Measurements from ENCODE around the gene TEKT2. TPM values are rescaled to one million over a fixed set of nuclear protein-coding genes. Genes with fewer than 3 reads are reported as not detected.
A peak's percentile ranks its signal among the peaks of the same experiment; 100 is the strongest.

The TEKT2 gene
- total and polyA plus RNA-seq, 2 donors (not counting 1 experiment from before 2014, with no cell fraction given): 0.09 to 0.50 TPM

GRCh38 chr1:36089393-36090121 is 5.7 kb downstream of the TEKT2 start:
- Histone ChIP-seq H3K4me1 (ENCODE audit: control insufficient read depth, extremely low read depth, insufficient read depth, low read length) (peaks cover 10% of the 10 kb centered on the region), H3K36me3 (ENCODE audit: control insufficient read depth, insufficient read depth, low read length) (peaks cover 27% of the 10 kb centered on the region), H3K4me3 (replicated peaks in 1 of 4; ENCODE audit: control extremely low read depth in 1 of 4, insufficient read depth in 1 of 4, low read depth in 3 of 4, low read length in 4 of 4) (peak overlapping the region; percentile 83 to 98 (median 90)), H3K79me2 (ENCODE audit: control insufficient read depth, insufficient read depth, low read length) (peaks cover 26% of the 10 kb centered on the region), H3K9ac (ENCODE audit: insufficient read depth, low read length) (peak overlapping the region; percentile 73), H3K9me3 (ENCODE audit: control insufficient read depth, insufficient read depth, low read depth, low read length) (no peaks in the 10 kb centered on the region), H4K20me1 (ENCODE audit: control insufficient read depth, extremely low read depth, insufficient read depth, low read length) (no peaks in the 10 kb centered on the region), H3K27ac (ENCODE audit: insufficient read depth, low read length) (peak overlapping the region; percentile 87), H3K27me3 (ENCODE audit: control insufficient read depth, insufficient read depth, low read length) (no peaks in the 10 kb centered on the region), H2AFZ (ENCODE audit: low read length) (peak overlapping the region; percentile 57), H3K4me2 (ENCODE audit: extremely low read depth, insufficient read depth, low read length) (peak overlapping the region; percentile 100)
- TF ChIP-seq EZH2 (IDR thresholded peaks at IDR 0.05; ENCODE audit: low read length, missing control alignments): no peak
- TF ChIP-seq CTCF (conservative IDR thresholded peaks at IDR 0.05 in 1 of 2, IDR thresholded peaks at IDR 0.05 in 1 of 2; ENCODE audit: low read depth in 1 of 2, low read length in 2 of 2): no peak
- DNase-seq (ENCODE audit: low read depth in 2 of 2): peak; percentile 35 to 71

- peaks cover 26% of the 10 kb centered on the region for H3K79me2 ChIP-seq (ENCODE audit: control insufficient read depth, insufficient read depth, low read length)
- TF ChIP-seq EZH2 (IDR thresholded peaks at IDR 0.05; ENCODE audit: low read length, missing control alignments): no peak
- TF ChIP-seq CTCF (conservative IDR thresholded peaks at IDR 0.05 in 1 of 2, IDR thresholded peaks at IDR 0.05 in 1 of 2; ENCODE audit: low read depth in 1 of 2, low read length in 2 of 2): no peak
- H4K20me1 ChIP-seq (ENCODE audit: control insufficient read depth, extremely low read depth, insufficient read depth, low read length): no peaks in the 10 kb centered on the region
- peaks cover 10% of the 10 kb centered on the region for H3K4me1 ChIP-seq (ENCODE audit: control insufficient read depth, extremely low read depth, insufficient read depth, low read length)
- H3K27me3 ChIP-seq (ENCODE audit: control insufficient read depth, insufficient read depth, low read length): no peaks in the 10 kb centered on the region
- H3K9me3 ChIP-seq (ENCODE audit: control insufficient read depth, insufficient read depth, low read depth, low read length): no peaks in the 10 kb centered on the region
- H3K27ac ChIP-seq (ENCODE audit: insufficient read depth, low read length): no peak overlapping the region
- H3K36me3 ChIP-seq (ENCODE audit: control insufficient read depth, insufficient read depth, low read length): peaks cover 33% of the 10 kb centered on the region
- no peak overlapping the region for H3K4me3 ChIP-seq (replicated peaks in 1 of 4; ENCODE audit: control extremely low read depth in 1 of 4, insufficient read depth in 1 of 4, low read depth in 3 of 4, low read length in 4 of 4)
- H2AFZ ChIP-seq (ENCODE audit: low read length): no peak overlapping the region
- no peak overlapping the region for H3K9ac ChIP-seq (ENCODE audit: insufficient read depth, low read length)
- H3K4me2 ChIP-seq (ENCODE audit: extremely low read depth, insufficient read depth, low read length): no peak overlapping the region
- DNase-seq (ENCODE audit: low read depth in 2 of 2): no peak
These were observed 7.2 kb downstream of the TEKT2 start for GRCh38 chr1:36091141-36091540.

- H3K4me1 ChIP-seq (ENCODE audit: control insufficient read depth, extremely low read depth, insufficient read depth, low read length): peaks cover 10% of the 10 kb centered on the region
- no peak for DNase-seq (ENCODE audit: low read depth in 2 of 2)
- no peak overlapping the region for H3K4me3 ChIP-seq (replicated peaks in 1 of 4; ENCODE audit: control extremely low read depth in 1 of 4, insufficient read depth in 1 of 4, low read depth in 3 of 4, low read length in 4 of 4)
- peaks cover 26% of the 10 kb centered on the region for H3K79me2 ChIP-seq (ENCODE audit: control insufficient read depth, insufficient read depth, low read length)
- H4K20me1 ChIP-seq (ENCODE audit: control insufficient read depth, extremely low read depth, insufficient read depth, low read length): no peaks in the 10 kb centered on the region
- H3K27ac ChIP-seq (ENCODE audit: insufficient read depth, low read length): no peak overlapping the region
- TF ChIP-seq EZH2 (IDR thresholded peaks at IDR 0.05; ENCODE audit: low read length, missing control alignments): no peak
- no peak for TF ChIP-seq CTCF (conservative IDR thresholded peaks at IDR 0.05 in 1 of 2, IDR thresholded peaks at IDR 0.05 in 1 of 2; ENCODE audit: low read depth in 1 of 2, low read length in 2 of 2)
- no peak overlapping the region for H2AFZ ChIP-seq (ENCODE audit: low read length)
- H3K36me3 ChIP-seq (ENCODE audit: control insufficient read depth, insufficient read depth, low read length): peaks cover 34% of the 10 kb centered on the region
- H3K9ac ChIP-seq (ENCODE audit: insufficient read depth, low read length): no peak overlapping the region
- no peak overlapping the region for H3K4me2 ChIP-seq (ENCODE audit: extremely low read depth, insufficient read depth, low read length)
- H3K9me3 ChIP-seq (ENCODE audit: control insufficient read depth, insufficient read depth, low read depth, low read length): no peaks in the 10 kb centered on the region
- no peaks in the 10 kb centered on the region for H3K27me3 ChIP-seq (ENCODE audit: control insufficient read depth, insufficient read depth, low read length)
These were observed 7.8 kb downstream of the TEKT2 start for GRCh38 chr1:36091698-36092097.

Data from fibroblast of lung (primary cell).